Panc1 (cell line): Measurements from ENCODE around the gene DHX15. TPM values are rescaled to one million over a fixed set of nuclear protein-coding genes. Genes with fewer than 3 reads are reported as not detected.
"Not testable (repeated sequence)": the region's sequence is repeated elsewhere in the genome, so short reads cannot be mapped to it uniquely, and the experiment has no call there.

ENCODE experiments used
- ATAC-seq: fragments of 200-7000 bp; cut with Tn5 transposase; 2 replicates; pipeline ENCODE4 v1.9.1; 2020; ENCODE audit warnings: mild to moderate bottlenecking, moderate library complexity
- BruUV-seq: library from RNA; stranded (reverse); fragments of 400-500 nt; replicated peaks from 2 replicates; lab custom pipeline; 2021; lab: Mats Ljungman, UMichigan
- CTCF ChIA-PET: fragments of 300-600 bp; sonication (Branson Sonifier 250); formaldehyde crosslinking; loops from one replicate; lab custom pipeline; 2022; ENCODE audit warnings: antibody characterized with exemption; lab: Charles Lee
- POLR2A ChIA-PET: fragments of 300-600 bp; sonication (Branson Sonifier 250); formaldehyde crosslinking; loops from one replicate; lab custom pipeline; 2022; ENCODE audit warnings: antibody characterized with exemption; lab: Charles Lee
- DNase-seq: peaks from one replicate; pipeline ENCODE4 v3.0.0-alpha.2; 2010; ENCODE audit warnings: low read depth, low spot score
- H3K27ac ChIP-seq: 2 replicates; pipeline ENCODE4 v1.5.1; 2011; ENCODE audit warnings: mild to moderate bottlenecking, low read length, inconsistent platforms
- H3K27me3 ChIP-seq: fragments of 200-500 bp; sonication (Bioruptor generic); 2 replicates; pipeline ENCODE4 v1.6.0; 2014; ENCODE audit warnings: low read length, inconsistent platforms; ENCODE audit not compliant: control insufficient read depth, insufficient read depth
- H3K36me3 ChIP-seq: fragments of 200-500 bp; sonication (Bioruptor generic); 2 replicates; pipeline ENCODE4 v1.5.1; 2014; ENCODE audit warnings: inconsistent platforms, mild to moderate bottlenecking, low read length, moderate library complexity; ENCODE audit not compliant: control insufficient read depth, insufficient read depth
- H3K4me1 ChIP-seq: 2 replicates; pipeline ENCODE4 v1.5.1; 2011; ENCODE audit warnings: inconsistent platforms, mild to moderate bottlenecking, low read length, moderate library complexity; ENCODE audit not compliant: control insufficient read depth, insufficient read depth
- H3K4me3 ChIP-seq, 2 experiments: 2 replicates each; pipeline ENCODE4 v1.5.1; 2011 to 2012; ENCODE audit warnings: low read depth in 2 of 2, low read length in 2 of 2, mild to moderate bottlenecking in 2 of 2, inconsistent platforms in 1 of 2, moderate library complexity in 1 of 2
- H3K9me3 ChIP-seq: fragments of 200-500 bp; sonication (Bioruptor generic); 2 replicates; pipeline ENCODE4 v1.5.1; 2014; ENCODE audit warnings: low read depth, mild to moderate bottlenecking, inconsistent platforms, low read length, moderate library complexity; ENCODE audit not compliant: control insufficient read depth, insufficient read depth
- POLR2AphosphoS5 ChIP-seq: IDR thresholded peaks from 2 replicates; pipeline ENCODE4 v1.6.1; 2012; ENCODE audit warnings: mild to moderate bottlenecking, low read depth, low read length, moderate library complexity
- SIN3A ChIP-seq: IDR thresholded peaks from 2 replicates; pipeline ENCODE4 v1.6.1; 2012; ENCODE audit warnings: low read depth, mild to moderate bottlenecking, low read length, moderate library complexity, borderline replicate concordance; ENCODE audit not compliant: insufficient read depth
- TCF7L2 ChIP-seq: IDR thresholded peaks from 2 replicates; pipeline ENCODE4 v1.6.1; 2011; ENCODE audit warnings: mild to moderate bottlenecking, low read depth, low read length, inconsistent platforms
- in situ Hi-C: cut with HindIII; loops from 2 replicates; pipeline ENCODE4 v1.10.0; 2016; ENCODE audit warnings: low sequenced_read_pairs, low pct_unique_long_range_greater_than_20kb
- intact Hi-C: fragments of 100-400 bp; cut with micrococcal nuclease; formaldehyde crosslinking; loops from one replicate; pipeline ENCODE4 v1.10.0; 2022; ENCODE audit not compliant: unreplicated experiment
- total RNA-seq: library from RNA; stranded (reverse); gene quantifications from one replicate; pipeline ENCODE4 v1.2.1, GENCODE V29; 2021; ENCODE audit not compliant: unreplicated experiment
- TF ChIP-seq, protein P1 (sequence below), 2 experiments: IDR thresholded peaks; 2 replicates each; pipeline ENCODE4 v1.6.1; 2011 to 2012; ENCODE audit warnings: low read depth in 2 of 2, control low read depth in 1 of 2, low read length in 1 of 2, mild to moderate bottlenecking in 1 of 2, moderate library complexity in 1 of 2; ENCODE audit not compliant: insufficient read depth in 1 of 2
- TF ChIP-seq, protein P2 (sequence below): fragments of 450-650 bp; IDR thresholded peaks from 2 replicates; pipeline ENCODE4 v1.5.1; 2017; ENCODE audit warnings: mild to moderate bottlenecking

Gene DHX15
- total RNA-seq, 1 experiment from 2014 or later = 118 TPM

DNA sequence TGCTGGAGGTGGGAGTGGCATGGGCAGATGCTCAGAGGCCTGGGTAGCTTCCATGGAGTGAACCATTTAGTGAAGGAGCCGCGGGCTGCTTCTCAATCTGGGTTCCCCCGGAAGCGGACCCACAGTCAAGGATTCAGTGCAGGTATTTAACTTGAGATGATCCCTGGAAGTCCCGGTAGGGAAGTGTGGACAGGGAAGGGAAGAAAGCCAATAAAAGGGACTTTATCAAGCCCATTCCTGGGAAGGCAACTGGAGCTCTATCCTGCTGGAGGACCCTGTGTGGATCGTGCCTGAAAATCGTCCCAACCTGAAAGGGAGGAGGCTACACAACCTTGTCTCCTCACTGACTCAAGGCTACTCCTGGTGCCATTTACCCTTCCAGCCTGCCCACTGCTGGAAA, 76.9 kb downstream of the DHX15 start:
- ATAC-seq (no peak), DNase-seq (no peak)
- no peak overlapping the region for H3K27ac ChIP-seq
- intact Hi-C loops (no loop called here), in situ Hi-C loops (no loop called here)
- no peak for TF ChIP-seq SIN3A
- TF ChIP-seq, protein P1, sequence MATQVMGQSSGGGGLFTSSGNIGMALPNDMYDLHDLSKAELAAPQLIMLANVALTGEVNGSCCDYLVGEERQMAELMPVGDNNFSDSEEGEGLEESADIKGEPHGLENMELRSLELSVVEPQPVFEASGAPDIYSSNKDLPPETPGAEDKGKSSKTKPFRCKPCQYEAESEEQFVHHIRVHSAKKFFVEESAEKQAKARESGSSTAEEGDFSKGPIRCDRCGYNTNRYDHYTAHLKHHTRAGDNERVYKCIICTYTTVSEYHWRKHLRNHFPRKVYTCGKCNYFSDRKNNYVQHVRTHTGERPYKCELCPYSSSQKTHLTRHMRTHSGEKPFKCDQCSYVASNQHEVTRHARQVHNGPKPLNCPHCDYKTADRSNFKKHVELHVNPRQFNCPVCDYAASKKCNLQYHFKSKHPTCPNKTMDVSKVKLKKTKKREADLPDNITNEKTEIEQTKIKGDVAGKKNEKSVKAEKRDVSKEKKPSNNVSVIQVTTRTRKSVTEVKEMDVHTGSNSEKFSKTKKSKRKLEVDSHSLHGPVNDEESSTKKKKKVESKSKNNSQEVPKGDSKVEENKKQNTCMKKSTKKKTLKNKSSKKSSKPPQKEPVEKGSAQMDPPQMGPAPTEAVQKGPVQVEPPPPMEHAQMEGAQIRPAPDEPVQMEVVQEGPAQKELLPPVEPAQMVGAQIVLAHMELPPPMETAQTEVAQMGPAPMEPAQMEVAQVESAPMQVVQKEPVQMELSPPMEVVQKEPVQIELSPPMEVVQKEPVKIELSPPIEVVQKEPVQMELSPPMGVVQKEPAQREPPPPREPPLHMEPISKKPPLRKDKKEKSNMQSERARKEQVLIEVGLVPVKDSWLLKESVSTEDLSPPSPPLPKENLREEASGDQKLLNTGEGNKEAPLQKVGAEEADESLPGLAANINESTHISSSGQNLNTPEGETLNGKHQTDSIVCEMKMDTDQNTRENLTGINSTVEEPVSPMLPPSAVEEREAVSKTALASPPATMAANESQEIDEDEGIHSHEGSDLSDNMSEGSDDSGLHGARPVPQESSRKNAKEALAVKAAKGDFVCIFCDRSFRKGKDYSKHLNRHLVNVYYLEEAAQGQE (IDR thresholded peaks at IDR 0.05; ENCODE audit: insufficient read depth in 1 of 2, low read depth in 2 of 2, low read length in 1 of 2) = no peak
- TF ChIP-seq, protein P2, sequence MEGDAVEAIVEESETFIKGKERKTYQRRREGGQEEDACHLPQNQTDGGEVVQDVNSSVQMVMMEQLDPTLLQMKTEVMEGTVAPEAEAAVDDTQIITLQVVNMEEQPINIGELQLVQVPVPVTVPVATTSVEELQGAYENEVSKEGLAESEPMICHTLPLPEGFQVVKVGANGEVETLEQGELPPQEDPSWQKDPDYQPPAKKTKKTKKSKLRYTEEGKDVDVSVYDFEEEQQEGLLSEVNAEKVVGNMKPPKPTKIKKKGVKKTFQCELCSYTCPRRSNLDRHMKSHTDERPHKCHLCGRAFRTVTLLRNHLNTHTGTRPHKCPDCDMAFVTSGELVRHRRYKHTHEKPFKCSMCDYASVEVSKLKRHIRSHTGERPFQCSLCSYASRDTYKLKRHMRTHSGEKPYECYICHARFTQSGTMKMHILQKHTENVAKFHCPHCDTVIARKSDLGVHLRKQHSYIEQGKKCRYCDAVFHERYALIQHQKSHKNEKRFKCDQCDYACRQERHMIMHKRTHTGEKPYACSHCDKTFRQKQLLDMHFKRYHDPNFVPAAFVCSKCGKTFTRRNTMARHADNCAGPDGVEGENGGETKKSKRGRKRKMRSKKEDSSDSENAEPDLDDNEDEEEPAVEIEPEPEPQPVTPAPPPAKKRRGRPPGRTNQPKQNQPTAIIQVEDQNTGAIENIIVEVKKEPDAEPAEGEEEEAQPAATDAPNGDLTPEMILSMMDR = no peak
- TF ChIP-seq POLR2AphosphoS5 = no peak
- TF ChIP-seq TCF7L2 = no peak
- no peaks in the 10 kb centered on the region for H3K9me3 ChIP-seq
- H3K4me3 ChIP-seq = no peak overlapping the region
- no peaks in the 10 kb centered on the region for H3K4me1 ChIP-seq
- H3K27me3 ChIP-seq = no peaks in the 10 kb centered on the region
- H3K36me3 ChIP-seq = no peaks in the 10 kb centered on the region
- CTCF ChIA-PET = no interaction called here
- no TSS peak for BruUV-seq
- POLR2A ChIA-PET = no interaction called here

DNA sequence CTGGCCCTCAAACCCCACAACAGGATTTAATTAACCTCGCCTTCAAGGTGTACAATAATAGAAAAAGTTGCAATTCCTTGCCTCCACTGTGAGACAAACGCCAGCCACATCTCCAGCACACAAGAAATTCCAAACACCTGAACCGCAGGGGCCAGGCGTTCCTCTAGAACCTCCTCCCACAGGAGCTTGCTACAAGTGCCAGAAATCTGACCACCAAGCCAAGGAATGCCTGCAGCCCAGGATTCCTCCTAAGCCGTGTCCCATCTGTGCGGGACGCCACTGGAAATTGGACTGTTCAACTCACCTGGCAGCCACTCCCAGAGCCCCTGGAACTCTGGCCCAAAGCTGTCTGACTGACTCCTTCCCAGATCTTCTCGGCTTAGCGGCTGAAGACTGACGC, 81.3 kb downstream of the DHX15 start:
- H3K36me3 ChIP-seq, H3K9me3 ChIP-seq, intact Hi-C loops, POLR2A ChIA-PET, CTCF ChIA-PET, H3K4me3 ChIP-seq, H3K27me3 ChIP-seq, BruUV-seq, H3K27ac ChIP-seq, DNase-seq, ATAC-seq, in situ Hi-C loops, H3K4me1 ChIP-seq: not testable (repeated sequence)

GRCh38 chr4:24497221-24497620, 87.1 kb downstream of the DHX15 start:
- intact Hi-C loops (no loop called here), in situ Hi-C loops (no loop called here)
- Histone ChIP-seq H3K4me3 (no peak overlapping the region), H3K4me1 (no peaks in the 10 kb centered on the region), H3K36me3 (no peaks in the 10 kb centered on the region), H3K9me3 (no peaks in the 10 kb centered on the region), H3K27me3 (no peaks in the 10 kb centered on the region; the same call in 1 of the 2 replicates), H3K27ac (no peak overlapping the region)
- POLR2A ChIA-PET = interaction anchor here (0.6 kb wide), 1 partner anchor 158 kb away, joined by 10 read pairs; no protein-coding TSS in a partner anchor
- TF ChIP-seq, protein P2 = no peak
- TF ChIP-seq SIN3A = no peak
- no peak for TF ChIP-seq POLR2AphosphoS5
- DNase-seq (no peak), ATAC-seq (no peak)
- CTCF ChIA-PET = no interaction called here
- BruUV-seq = no TSS peak
